ENCODE measurements around the gene SLC39A5. TPM values are rescaled to one million over a fixed set of nuclear protein-coding genes. Genes with fewer than 3 reads are reported as not detected.

Gene SLC39A5
- polyA plus RNA-seq, 1 of the 3 experiments (the other 2 are of a cell fraction) = 0.12 TPM

DNA sequence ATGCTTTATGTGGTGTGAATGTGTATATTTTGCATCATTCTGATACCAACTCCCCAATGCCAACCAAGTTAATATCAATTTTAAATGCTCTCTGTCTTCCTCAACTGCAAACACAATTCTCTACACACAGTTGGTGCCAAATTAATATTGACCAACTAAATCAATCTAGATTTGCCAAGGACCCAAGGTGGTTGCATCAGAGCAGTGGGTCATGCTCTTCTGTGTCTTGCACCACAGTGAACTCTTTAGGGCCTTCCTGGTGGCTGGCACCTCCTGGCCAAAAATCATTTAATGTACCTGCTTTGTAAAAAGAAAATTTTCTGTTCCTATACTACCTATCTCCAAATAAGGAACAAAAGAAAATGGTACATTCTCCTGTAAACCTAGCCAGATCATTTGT lies 51.0 kb downstream of the SLC39A5 start:
- no peak for DNase-seq
- POLR2A ChIA-PET = no interaction called here
- H3K36me3 ChIP-seq (replicated peaks in 1 of 2; ENCODE audit: control insufficient read depth in 1 of 2, insufficient read depth in 2 of 2, low read length in 1 of 2) = peaks cover 42 to 77% of the 10 kb centered on the region in 2 experiments

More for the DNA sequence above, 51.0 kb downstream of the SLC39A5 start:
- Histone ChIP-seq H3K27ac (ENCODE audit: low read depth in 2 of 2, low read length in 1 of 2) (no peak overlapping the region), H3K27me3 (ENCODE audit: insufficient read depth) (no peaks in the 10 kb centered on the region), H3K79me2 (ENCODE audit: insufficient read depth) (peaks cover 12% of the 10 kb centered on the region; the same call in 1 of the 2 replicates), H3F3A (replicated peaks; ENCODE audit: insufficient read depth) (peaks cover 13% of the 10 kb centered on the region), H3K4me1 (ENCODE audit: control insufficient read depth in 1 of 2, insufficient read depth in 2 of 2, low read depth in 1 of 2, low read length in 1 of 2) (no peaks in the 10 kb centered on the region), H2AFZ (ENCODE audit: low read depth) (no peak overlapping the region), H3K9me2 (no peaks in the 10 kb centered on the region), H3K4me3 (ENCODE audit: low read depth in 2 of 2, low read length in 1 of 2) (no peak overlapping the region), H4K20me1 (ENCODE audit: insufficient read depth) (no peaks in the 10 kb centered on the region), H3K9me3 (no peaks in the 10 kb centered on the region), H3K9ac (no peak overlapping the region), H3K4me2 (no peak overlapping the region)
- CTCF ChIA-PET = no interaction called here
- TF ChIP-seq YY1 (IDR thresholded peaks at IDR 0.05; ENCODE audit: low read depth) (no peak), EP300 (IDR thresholded peaks at IDR 0.05; ENCODE audit: borderline replicate concordance in 1 of 2, low read depth in 1 of 2, low read length in 1 of 2) (no peak), MXI1 (IDR thresholded peaks at IDR 0.05; ENCODE audit: low read depth, low read length) (no peak), RFX5 (IDR thresholded peaks at IDR 0.05; ENCODE audit: low read length) (no peak), TAF1 (IDR thresholded peaks at IDR 0.05; ENCODE audit: borderline replicate concordance, low read depth, low read length) (no peak), SMC3 (IDR thresholded peaks at IDR 0.05; ENCODE audit: low read depth, low read length) (no peak), SIN3A (IDR thresholded peaks at IDR 0.05; ENCODE audit: borderline replicate concordance, low read depth, low read length) (no peak), FOXM1 (IDR thresholded peaks at IDR 0.05; ENCODE audit: low read depth) (no peak), GABPA (IDR thresholded peaks at IDR 0.05; ENCODE audit: low read depth) (no peak), TCF12 (IDR thresholded peaks at IDR 0.05) (no peak), RAD21 (IDR thresholded peaks at IDR 0.05; ENCODE audit: low read length) (no peak), MEF2A (IDR thresholded peaks at IDR 0.05; ENCODE audit: borderline replicate concordance, low read depth) (no peak), RCOR1 (IDR thresholded peaks at IDR 0.05; ENCODE audit: low read length) (no peak), POLR2AphosphoS5 (IDR thresholded peaks at IDR 0.05; ENCODE audit: low read depth, low read length) (no peak), JUND (IDR thresholded peaks at IDR 0.05) (no peak)
- TF ChIP-seq, protein P1, sequence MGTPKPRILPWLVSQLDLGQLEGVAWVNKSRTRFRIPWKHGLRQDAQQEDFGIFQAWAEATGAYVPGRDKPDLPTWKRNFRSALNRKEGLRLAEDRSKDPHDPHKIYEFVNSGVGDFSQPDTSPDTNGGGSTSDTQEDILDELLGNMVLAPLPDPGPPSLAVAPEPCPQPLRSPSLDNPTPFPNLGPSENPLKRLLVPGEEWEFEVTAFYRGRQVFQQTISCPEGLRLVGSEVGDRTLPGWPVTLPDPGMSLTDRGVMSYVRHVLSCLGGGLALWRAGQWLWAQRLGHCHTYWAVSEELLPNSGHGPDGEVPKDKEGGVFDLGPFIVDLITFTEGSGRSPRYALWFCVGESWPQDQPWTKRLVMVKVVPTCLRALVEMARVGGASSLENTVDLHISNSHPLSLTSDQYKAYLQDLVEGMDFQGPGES (IDR thresholded peaks at IDR 0.05; ENCODE audit: low read depth, low read length) = no peak
- TF ChIP-seq, protein P2, sequence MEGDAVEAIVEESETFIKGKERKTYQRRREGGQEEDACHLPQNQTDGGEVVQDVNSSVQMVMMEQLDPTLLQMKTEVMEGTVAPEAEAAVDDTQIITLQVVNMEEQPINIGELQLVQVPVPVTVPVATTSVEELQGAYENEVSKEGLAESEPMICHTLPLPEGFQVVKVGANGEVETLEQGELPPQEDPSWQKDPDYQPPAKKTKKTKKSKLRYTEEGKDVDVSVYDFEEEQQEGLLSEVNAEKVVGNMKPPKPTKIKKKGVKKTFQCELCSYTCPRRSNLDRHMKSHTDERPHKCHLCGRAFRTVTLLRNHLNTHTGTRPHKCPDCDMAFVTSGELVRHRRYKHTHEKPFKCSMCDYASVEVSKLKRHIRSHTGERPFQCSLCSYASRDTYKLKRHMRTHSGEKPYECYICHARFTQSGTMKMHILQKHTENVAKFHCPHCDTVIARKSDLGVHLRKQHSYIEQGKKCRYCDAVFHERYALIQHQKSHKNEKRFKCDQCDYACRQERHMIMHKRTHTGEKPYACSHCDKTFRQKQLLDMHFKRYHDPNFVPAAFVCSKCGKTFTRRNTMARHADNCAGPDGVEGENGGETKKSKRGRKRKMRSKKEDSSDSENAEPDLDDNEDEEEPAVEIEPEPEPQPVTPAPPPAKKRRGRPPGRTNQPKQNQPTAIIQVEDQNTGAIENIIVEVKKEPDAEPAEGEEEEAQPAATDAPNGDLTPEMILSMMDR (IDR thresholded peaks at IDR 0.05) = no peak
- TF ChIP-seq, protein P3, sequence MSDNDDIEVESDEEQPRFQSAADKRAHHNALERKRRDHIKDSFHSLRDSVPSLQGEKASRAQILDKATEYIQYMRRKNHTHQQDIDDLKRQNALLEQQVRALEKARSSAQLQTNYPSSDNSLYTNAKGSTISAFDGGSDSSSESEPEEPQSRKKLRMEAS (IDR thresholded peaks at IDR 0.05; ENCODE audit: low read depth) = no peak
- TF ChIP-seq, protein P4, sequence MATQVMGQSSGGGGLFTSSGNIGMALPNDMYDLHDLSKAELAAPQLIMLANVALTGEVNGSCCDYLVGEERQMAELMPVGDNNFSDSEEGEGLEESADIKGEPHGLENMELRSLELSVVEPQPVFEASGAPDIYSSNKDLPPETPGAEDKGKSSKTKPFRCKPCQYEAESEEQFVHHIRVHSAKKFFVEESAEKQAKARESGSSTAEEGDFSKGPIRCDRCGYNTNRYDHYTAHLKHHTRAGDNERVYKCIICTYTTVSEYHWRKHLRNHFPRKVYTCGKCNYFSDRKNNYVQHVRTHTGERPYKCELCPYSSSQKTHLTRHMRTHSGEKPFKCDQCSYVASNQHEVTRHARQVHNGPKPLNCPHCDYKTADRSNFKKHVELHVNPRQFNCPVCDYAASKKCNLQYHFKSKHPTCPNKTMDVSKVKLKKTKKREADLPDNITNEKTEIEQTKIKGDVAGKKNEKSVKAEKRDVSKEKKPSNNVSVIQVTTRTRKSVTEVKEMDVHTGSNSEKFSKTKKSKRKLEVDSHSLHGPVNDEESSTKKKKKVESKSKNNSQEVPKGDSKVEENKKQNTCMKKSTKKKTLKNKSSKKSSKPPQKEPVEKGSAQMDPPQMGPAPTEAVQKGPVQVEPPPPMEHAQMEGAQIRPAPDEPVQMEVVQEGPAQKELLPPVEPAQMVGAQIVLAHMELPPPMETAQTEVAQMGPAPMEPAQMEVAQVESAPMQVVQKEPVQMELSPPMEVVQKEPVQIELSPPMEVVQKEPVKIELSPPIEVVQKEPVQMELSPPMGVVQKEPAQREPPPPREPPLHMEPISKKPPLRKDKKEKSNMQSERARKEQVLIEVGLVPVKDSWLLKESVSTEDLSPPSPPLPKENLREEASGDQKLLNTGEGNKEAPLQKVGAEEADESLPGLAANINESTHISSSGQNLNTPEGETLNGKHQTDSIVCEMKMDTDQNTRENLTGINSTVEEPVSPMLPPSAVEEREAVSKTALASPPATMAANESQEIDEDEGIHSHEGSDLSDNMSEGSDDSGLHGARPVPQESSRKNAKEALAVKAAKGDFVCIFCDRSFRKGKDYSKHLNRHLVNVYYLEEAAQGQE (IDR thresholded peaks at IDR 0.05; ENCODE audit: low read depth, low read length) = no peak
